ENCODE measurements around the gene SPEM3. TPM values are rescaled to one million over a fixed set of nuclear protein-coding genes. Genes with fewer than 3 reads are reported as not detected.
A peak's percentile ranks its signal among the peaks of the same experiment; 100 is the strongest.

SPEM3 gene
- total and polyA plus RNA-seq, 2 of the 13 experiments (the other 11 are each of a cell fraction or from before 2014, with no cell fraction given), result not detected

DNA sequence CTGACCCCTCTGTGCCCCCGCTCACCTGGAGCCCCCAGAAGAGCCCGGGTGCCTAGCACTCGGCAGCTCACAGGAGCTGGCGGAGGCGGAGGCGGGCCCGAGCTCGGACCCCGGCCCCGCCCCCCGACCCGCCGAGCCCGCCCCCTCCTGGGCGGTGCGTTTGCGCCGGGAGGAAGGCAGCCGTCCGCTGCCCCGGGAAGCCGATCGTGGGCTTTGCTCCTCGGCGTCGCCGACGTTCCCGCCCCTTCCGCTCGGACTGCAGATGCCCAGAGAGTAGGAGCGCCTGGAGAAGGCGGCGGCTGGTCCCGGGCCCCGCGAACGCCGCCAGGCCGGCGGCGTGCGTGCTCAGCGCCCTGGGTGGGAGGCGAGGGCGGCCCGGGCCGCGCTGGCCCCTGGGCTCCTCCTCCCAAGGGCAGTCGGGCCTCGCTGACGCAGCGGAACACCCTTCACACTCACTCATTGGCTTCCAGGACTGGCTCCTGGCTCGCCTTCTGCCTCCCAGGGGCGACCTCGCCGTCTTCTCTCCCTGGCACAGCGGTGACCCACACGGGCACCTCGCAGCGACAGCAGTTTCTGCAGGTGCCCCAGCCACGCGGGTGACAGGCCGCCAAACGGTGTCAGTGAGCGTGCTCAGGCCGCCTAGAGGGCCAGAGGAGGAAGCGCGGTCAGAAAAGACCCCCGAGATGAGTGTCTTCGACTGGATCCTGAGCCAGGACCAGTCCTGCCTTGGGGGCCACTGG, 34.0 kb upstream of the SPEM3 start, which contains the start of gene PLSCR3 (continued):
- 0 out of 2 replicates have a peak, but pooled peaks have one; percentile 29 for TF ChIP-seq MEIS2 (CRISPR knock-in tag; IDR thresholded peaks at IDR 0.05)
- no peak for TF ChIP-seq ZNF749 (CRISPR knock-in tag; IDR thresholded peaks at IDR 0.05; ENCODE audit: borderline replicate concordance)
- TF ChIP-seq POLR2AphosphoS5 (IDR thresholded peaks at IDR 0.05; ENCODE audit: low read depth, low read length), result peak; percentile 87
- TF ChIP-seq SRSF1 (optimal IDR thresholded peaks at IDR 0.05; ENCODE audit: low read depth, low read length), result no peak
- TF ChIP-seq MEF2D (CRISPR knock-in tag; IDR thresholded peaks at IDR 0.05), result peak; percentile 25; the same call in 1 of the 2 replicates
- TF ChIP-seq MTF1 (CRISPR knock-in tag; IDR thresholded peaks at IDR 0.05), result no peak
- peak; percentile 28 for TF ChIP-seq PHF5A (CRISPR knock-in tag; IDR thresholded peaks at IDR 0.05; ENCODE audit: low read depth, unreplicated experiment)
- TF ChIP-seq ATRX (CRISPR knock-in tag; IDR thresholded peaks at IDR 0.05; ENCODE audit: borderline replicate concordance), result no peak
- TF ChIP-seq TFDP2 (CRISPR knock-in tag; IDR thresholded peaks at IDR 0.05), result no peak
- TF ChIP-seq ZNF800 (CRISPR knock-in tag; IDR thresholded peaks at IDR 0.05), result no peak
- TF ChIP-seq MLLT10 (CRISPR knock-in tag; IDR thresholded peaks at IDR 0.05), result no peak
- TF ChIP-seq, protein P1, sequence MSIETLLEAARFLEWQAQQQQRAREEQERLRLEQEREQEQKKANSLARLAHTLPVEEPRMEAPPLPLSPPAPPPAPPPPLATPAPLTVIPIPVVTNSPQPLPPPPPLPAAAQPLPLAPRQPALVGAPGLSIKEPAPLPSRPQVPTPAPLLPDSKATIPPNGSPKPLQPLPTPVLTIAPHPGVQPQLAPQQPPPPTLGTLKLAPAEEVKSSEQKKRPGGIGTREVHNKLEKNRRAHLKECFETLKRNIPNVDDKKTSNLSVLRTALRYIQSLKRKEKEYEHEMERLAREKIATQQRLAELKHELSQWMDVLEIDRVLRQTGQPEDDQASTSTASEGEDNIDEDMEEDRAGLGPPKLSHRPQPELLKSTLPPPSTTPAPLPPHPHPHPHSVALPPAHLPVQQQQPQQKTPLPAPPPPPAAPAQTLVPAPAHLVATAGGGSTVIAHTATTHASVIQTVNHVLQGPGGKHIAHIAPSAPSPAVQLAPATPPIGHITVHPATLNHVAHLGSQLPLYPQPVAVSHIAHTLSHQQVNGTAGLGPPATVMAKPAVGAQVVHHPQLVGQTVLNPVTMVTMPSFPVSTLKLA (IDR thresholded peaks at IDR 0.05), result no peak
- TF ChIP-seq ZBTB44 (CRISPR knock-in tag; IDR thresholded peaks at IDR 0.05), result no peak
- TF ChIP-seq MED13 (CRISPR knock-in tag; IDR thresholded peaks at IDR 0.05), result no peak
- TF ChIP-seq ATF7 (IDR thresholded peaks at IDR 0.05), result no peak
- TF ChIP-seq ATF7 (CRISPR knock-in tag; IDR thresholded peaks at IDR 0.05), result no peak
- TF ChIP-seq ZNF205 (CRISPR knock-in tag; IDR thresholded peaks at IDR 0.05), result 0 out of 2 replicates have a peak, but pooled peaks have one; percentile 31
- TF ChIP-seq, protein P2, sequence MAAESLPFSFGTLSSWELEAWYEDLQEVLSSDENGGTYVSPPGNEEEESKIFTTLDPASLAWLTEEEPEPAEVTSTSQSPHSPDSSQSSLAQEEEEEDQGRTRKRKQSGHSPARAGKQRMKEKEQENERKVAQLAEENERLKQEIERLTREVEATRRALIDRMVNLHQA (CRISPR knock-in tag; IDR thresholded peaks at IDR 0.05), result no peak
- no peak for TF ChIP-seq ZEB1 (IDR thresholded peaks at IDR 0.05; ENCODE audit: insufficient replicate concordance, low read depth)
- 0 out of 2 replicates have a peak, but pooled peaks have one; percentile 11 for TF ChIP-seq NFYB (CRISPR knock-in tag; IDR thresholded peaks at IDR 0.05)
- TF ChIP-seq, protein P3, sequence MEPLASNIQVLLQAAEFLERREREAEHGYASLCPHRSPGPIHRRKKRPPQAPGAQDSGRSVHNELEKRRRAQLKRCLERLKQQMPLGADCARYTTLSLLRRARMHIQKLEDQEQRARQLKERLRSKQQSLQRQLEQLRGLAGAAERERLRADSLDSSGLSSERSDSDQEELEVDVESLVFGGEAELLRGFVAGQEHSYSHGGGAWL (CRISPR knock-in tag; IDR thresholded peaks at IDR 0.05), result no peak
- peak; percentile 74; the same call in 1 of the 2 replicates for TF ChIP-seq ZNF572 (CRISPR knock-in tag; IDR thresholded peaks at IDR 0.05)
- TF ChIP-seq, protein P4, sequence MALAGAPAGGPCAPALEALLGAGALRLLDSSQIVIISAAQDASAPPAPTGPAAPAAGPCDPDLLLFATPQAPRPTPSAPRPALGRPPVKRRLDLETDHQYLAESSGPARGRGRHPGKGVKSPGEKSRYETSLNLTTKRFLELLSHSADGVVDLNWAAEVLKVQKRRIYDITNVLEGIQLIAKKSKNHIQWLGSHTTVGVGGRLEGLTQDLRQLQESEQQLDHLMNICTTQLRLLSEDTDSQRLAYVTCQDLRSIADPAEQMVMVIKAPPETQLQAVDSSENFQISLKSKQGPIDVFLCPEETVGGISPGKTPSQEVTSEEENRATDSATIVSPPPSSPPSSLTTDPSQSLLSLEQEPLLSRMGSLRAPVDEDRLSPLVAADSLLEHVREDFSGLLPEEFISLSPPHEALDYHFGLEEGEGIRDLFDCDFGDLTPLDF (CRISPR knock-in tag; IDR thresholded peaks at IDR 0.05), result no peak

All from HepG2 (cell line).